ENCODE results near the gene TMPRSS9.

Gene TMPRSS9

DNA sequence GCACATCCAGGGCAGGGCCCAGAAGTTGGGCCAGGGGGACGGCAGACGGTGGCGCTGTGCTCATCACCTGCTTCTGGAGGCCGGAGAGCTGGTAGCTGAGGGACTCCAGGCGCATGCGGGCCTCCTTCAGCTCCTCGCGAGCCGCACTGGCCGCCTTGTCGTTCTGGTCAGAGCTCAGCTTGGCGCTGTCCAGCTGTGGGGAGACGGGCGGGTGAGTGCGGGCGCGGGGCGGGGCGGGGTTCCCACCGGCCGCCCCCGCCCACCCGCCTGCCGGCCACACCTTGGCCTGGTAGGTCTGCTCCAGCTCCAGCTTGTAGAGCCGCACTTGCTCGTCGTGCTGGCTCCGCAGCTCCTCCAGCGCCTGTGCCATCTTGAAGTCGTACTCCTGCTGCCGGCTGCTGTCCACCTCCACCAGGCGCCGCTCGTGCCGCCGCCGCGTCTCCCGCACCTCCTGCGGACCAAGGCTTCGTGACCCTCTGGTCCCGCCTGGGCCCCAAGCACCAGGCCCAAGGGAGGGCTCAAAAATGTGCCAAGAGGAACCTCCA lies 74.7 kb downstream of the TMPRSS9 start:
- H3K4me2 ChIP-seq (ENCODE audit: low read length), result no peak overlapping the region
- H2BK5ac ChIP-seq (ENCODE audit: low read depth, low read length, poor library complexity), result no peak overlapping the region
- no peak overlapping the region for H3K4me3 ChIP-seq (ENCODE audit: low read depth, low read length)
- peaks cover 5% of the 10 kb centered on the region for H3K9me3 ChIP-seq (ENCODE audit: insufficient read depth, low read depth, low read length)
- H3K9ac ChIP-seq (ENCODE audit: low read length), result no peak overlapping the region
- no peak for DNase-seq
- no peaks in the 10 kb centered on the region for H3K79me2 ChIP-seq (ENCODE audit: control insufficient read depth, insufficient read depth, low read length, poor library complexity)
- peaks cover 75 to 80% of the 10 kb centered on the region in 2 experiments for H3K36me3 ChIP-seq (ENCODE audit: control insufficient read depth in 1 of 2, insufficient read depth in 2 of 2, low read length in 2 of 2)
- no peak overlapping the region for H2AFZ ChIP-seq (ENCODE audit: insufficient read depth, low read length, poor library complexity)
- no peak overlapping the region for H3K18ac ChIP-seq (ENCODE audit: low read length)
- no peak overlapping the region for H4K8ac ChIP-seq (ENCODE audit: low read depth, low read length)
- H3K23ac ChIP-seq (ENCODE audit: low read length), result no peak overlapping the region
- no peak overlapping the region for H2AK5ac ChIP-seq (ENCODE audit: low read length)
- H3K27ac ChIP-seq (ENCODE audit: low read depth, low read length), result no peak overlapping the region
- H3K27me3 ChIP-seq (ENCODE audit: insufficient read depth, low read length), result no peaks in the 10 kb centered on the region
- H2BK12ac ChIP-seq (ENCODE audit: low read length), result no peak overlapping the region
- H3K4ac ChIP-seq (ENCODE audit: low read depth, low read length), result no peak overlapping the region
- no peak overlapping the region for H4K91ac ChIP-seq (ENCODE audit: low read depth, low read length)
- no peaks in the 10 kb centered on the region for H3K79me1 ChIP-seq (ENCODE audit: low read length)
- no CpG with 5 or more reads among the region's 42 CpGs for WGBS (ENCODE audit: extremely low coverage, insufficient coverage, insufficient read length)
- H3K4me1 ChIP-seq (ENCODE audit: control insufficient read depth in 1 of 2, insufficient read depth in 2 of 2, low read length in 2 of 2), result no peaks in the 10 kb centered on the region
- no peak overlapping the region for H2BK120ac ChIP-seq (ENCODE audit: insufficient read depth, low read length, poor library complexity)
- H3K14ac ChIP-seq (ENCODE audit: low read length), result no peak overlapping the region
- no peak overlapping the region for H4K12ac ChIP-seq (ENCODE audit: low read depth, low read length)

GRCh38 chr19:2436384-2436783 lies 76.3 kb downstream of the TMPRSS9 start:
- no peak overlapping the region for H3K23ac ChIP-seq (ENCODE audit: low read length)
- peaks cover 5% of the 10 kb centered on the region for H3K9me3 ChIP-seq (ENCODE audit: insufficient read depth, low read depth, low read length)
- no peak overlapping the region for H3K9ac ChIP-seq (ENCODE audit: low read length)
- H2AFZ ChIP-seq (ENCODE audit: insufficient read depth, low read length, poor library complexity), result no peak overlapping the region
- no peak overlapping the region for H3K4me2 ChIP-seq (ENCODE audit: low read length)
- no peak overlapping the region for H4K12ac ChIP-seq (ENCODE audit: low read depth, low read length)
- no peaks in the 10 kb centered on the region for H3K27me3 ChIP-seq (ENCODE audit: insufficient read depth, low read length)
- H4K8ac ChIP-seq (ENCODE audit: low read depth, low read length), result no peak overlapping the region
- H3K36me3 ChIP-seq (ENCODE audit: control insufficient read depth in 1 of 2, insufficient read depth in 2 of 2, low read length in 2 of 2), result peaks cover 66 to 72% of the 10 kb centered on the region in 2 experiments
- H3K4me3 ChIP-seq (ENCODE audit: low read depth, low read length), result no peak overlapping the region
- H3K14ac ChIP-seq (ENCODE audit: low read length), result no peak overlapping the region
- no peak overlapping the region for H2BK5ac ChIP-seq (ENCODE audit: low read depth, low read length, poor library complexity)
- H3K4me1 ChIP-seq (ENCODE audit: control insufficient read depth in 1 of 2, insufficient read depth in 2 of 2, low read length in 2 of 2), result no peaks in the 10 kb centered on the region
- H3K18ac ChIP-seq (ENCODE audit: low read length), result no peak overlapping the region
- no peak overlapping the region for H2AK5ac ChIP-seq (ENCODE audit: low read length)
- no CpG with 5 or more reads among the region's 39 CpGs for WGBS (ENCODE audit: extremely low coverage, insufficient coverage, insufficient read length)
- H3K4ac ChIP-seq (ENCODE audit: low read depth, low read length), result no peak overlapping the region
- no peaks in the 10 kb centered on the region for H3K79me1 ChIP-seq (ENCODE audit: low read length)
- H2BK12ac ChIP-seq (ENCODE audit: low read length), result no peak overlapping the region
- no peak overlapping the region for H2BK120ac ChIP-seq (ENCODE audit: insufficient read depth, low read length, poor library complexity)
- no peak for DNase-seq
- H4K91ac ChIP-seq (ENCODE audit: low read depth, low read length), result no peak overlapping the region
- no peaks in the 10 kb centered on the region for H3K79me2 ChIP-seq (ENCODE audit: control insufficient read depth, insufficient read depth, low read length, poor library complexity)
- no peak overlapping the region for H3K27ac ChIP-seq (ENCODE audit: low read depth, low read length)

DNA sequence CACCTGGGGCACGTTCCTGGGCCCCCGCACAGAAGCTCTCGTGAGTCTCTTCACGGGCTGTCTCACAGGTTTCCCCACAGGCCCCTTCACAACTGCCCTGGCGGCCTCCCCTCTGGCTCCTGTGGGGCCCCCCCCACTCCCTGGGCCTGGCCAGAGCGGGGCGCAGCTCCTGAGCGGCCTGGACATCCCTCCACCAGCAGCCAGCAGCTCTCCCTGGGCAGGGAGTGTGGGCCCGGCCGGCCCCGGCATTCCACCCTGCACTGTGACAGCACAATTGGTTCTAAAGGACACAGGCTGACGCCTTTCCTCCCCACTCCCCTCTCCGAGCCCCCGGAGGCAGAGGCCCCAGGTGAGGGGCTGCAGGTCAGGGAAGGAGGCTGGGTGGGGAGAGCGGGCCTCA lies 76.9 kb downstream of the TMPRSS9 start:
- Histone ChIP-seq H4K8ac (ENCODE audit: low read depth, low read length) (no peak overlapping the region), H4K91ac (ENCODE audit: low read depth, low read length) (no peak overlapping the region), H2BK5ac (ENCODE audit: low read depth, low read length, poor library complexity) (no peak overlapping the region), H3K4ac (ENCODE audit: low read depth, low read length) (no peak overlapping the region), H3K9ac (ENCODE audit: low read length) (no peak overlapping the region), H3K79me1 (ENCODE audit: low read length) (no peaks in the 10 kb centered on the region), H3K27ac (ENCODE audit: low read depth, low read length) (no peak overlapping the region), H3K18ac (ENCODE audit: low read length) (no peak overlapping the region), H3K4me2 (ENCODE audit: low read length) (no peak overlapping the region), H3K4me3 (ENCODE audit: low read depth, low read length) (no peak overlapping the region), H3K27me3 (ENCODE audit: insufficient read depth, low read length) (no peaks in the 10 kb centered on the region), H2BK120ac (ENCODE audit: insufficient read depth, low read length, poor library complexity) (no peak overlapping the region), H3K79me2 (ENCODE audit: control insufficient read depth, insufficient read depth, low read length, poor library complexity) (no peaks in the 10 kb centered on the region), H3K9me3 (ENCODE audit: insufficient read depth, low read depth, low read length) (peaks cover 5% of the 10 kb centered on the region), H2BK12ac (ENCODE audit: low read length) (no peak overlapping the region), H2AFZ (ENCODE audit: insufficient read depth, low read length, poor library complexity) (no peak overlapping the region), H3K23ac (ENCODE audit: low read length) (no peak overlapping the region), H4K12ac (ENCODE audit: low read depth, low read length) (no peak overlapping the region), H2AK5ac (ENCODE audit: low read length) (no peak overlapping the region), H3K14ac (ENCODE audit: low read length) (no peak overlapping the region), H3K36me3 (ENCODE audit: control insufficient read depth in 1 of 2, insufficient read depth in 2 of 2, low read length in 2 of 2) (peaks cover 66 to 72% of the 10 kb centered on the region in 2 experiments), H3K4me1 (ENCODE audit: control insufficient read depth in 1 of 2, insufficient read depth in 2 of 2, low read length in 2 of 2) (no peaks in the 10 kb centered on the region)
- DNase-seq, result no peak
- no CpG with 5 or more reads among the region's 15 CpGs for WGBS (ENCODE audit: extremely low coverage, insufficient coverage, insufficient read length)

DNA sequence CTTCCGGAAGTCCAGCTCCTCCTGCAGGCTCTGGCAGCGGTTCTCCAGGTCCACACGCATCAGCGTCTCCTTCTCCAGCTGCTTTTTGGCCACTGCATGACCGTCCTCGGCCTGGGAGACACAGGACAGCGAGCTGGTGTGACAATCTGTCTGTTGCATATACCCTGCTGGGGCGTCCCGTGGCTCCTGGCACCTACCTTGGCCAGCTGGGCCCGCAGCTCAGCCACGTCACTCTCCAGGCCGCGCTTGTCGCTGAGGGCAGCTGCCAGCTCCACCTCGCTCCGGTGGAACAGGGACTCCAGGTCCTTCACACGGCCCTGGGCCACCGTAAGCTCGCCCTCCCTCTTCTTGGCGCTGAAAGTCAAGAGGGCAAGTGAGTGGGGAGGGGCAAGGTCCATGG lies 78.1 kb downstream of the TMPRSS9 start:
- Histone ChIP-seq H3K4ac (ENCODE audit: low read depth, low read length) (no peak overlapping the region), H4K91ac (ENCODE audit: low read depth, low read length) (no peak overlapping the region), H2AFZ (ENCODE audit: insufficient read depth, low read length, poor library complexity) (no peak overlapping the region), H4K8ac (ENCODE audit: low read depth, low read length) (no peak overlapping the region), H3K4me3 (ENCODE audit: low read depth, low read length) (no peak overlapping the region), H3K27me3 (ENCODE audit: insufficient read depth, low read length) (no peaks in the 10 kb centered on the region), H2AK5ac (ENCODE audit: low read length) (no peak overlapping the region), H3K9ac (ENCODE audit: low read length) (no peak overlapping the region), H3K79me2 (ENCODE audit: control insufficient read depth, insufficient read depth, low read length, poor library complexity) (no peaks in the 10 kb centered on the region), H3K9me3 (ENCODE audit: insufficient read depth, low read depth, low read length) (peaks cover 3% of the 10 kb centered on the region), H3K23ac (ENCODE audit: low read length) (no peak overlapping the region), H3K79me1 (ENCODE audit: low read length) (no peaks in the 10 kb centered on the region), H2BK5ac (ENCODE audit: low read depth, low read length, poor library complexity) (no peak overlapping the region), H3K36me3 (ENCODE audit: control insufficient read depth in 1 of 2, insufficient read depth in 2 of 2, low read length in 2 of 2) (peaks cover 70 to 71% of the 10 kb centered on the region in 2 experiments), H3K4me2 (ENCODE audit: low read length) (no peak overlapping the region), H2BK120ac (ENCODE audit: insufficient read depth, low read length, poor library complexity) (no peak overlapping the region), H3K27ac (ENCODE audit: low read depth, low read length) (no peak overlapping the region), H2BK12ac (ENCODE audit: low read length) (no peak overlapping the region), H3K4me1 (ENCODE audit: control insufficient read depth in 1 of 2, insufficient read depth in 2 of 2, low read length in 2 of 2) (no peaks in the 10 kb centered on the region), H3K14ac (ENCODE audit: low read length) (no peak overlapping the region), H4K12ac (ENCODE audit: low read depth, low read length) (no peak overlapping the region), H3K18ac (ENCODE audit: low read length) (peak overlapping the region; percentile 11)
- no CpG with 5 or more reads among the region's 20 CpGs for WGBS (ENCODE audit: extremely low coverage, insufficient coverage, insufficient read length)
- no peak for DNase-seq
